Thoracic aorta (tissue), 2 donors: Measurements from ENCODE around the gene CDKAL1. TPM values are rescaled to one million over a fixed set of nuclear protein-coding genes. Genes with fewer than 3 reads are reported as not detected.

ENCODE experiments used
- ATAC-seq: fragments of 150-250 bp; one replicate; pipeline ENCODE4 v1.8.0; 2017; ENCODE audit warnings: low read depth; ENCODE audit not compliant: insufficient number of reproducible peaks, low FRiP score
- DNase-seq: peaks from one replicate; pipeline ENCODE4 v3.0.0-alpha.2; 2020; ENCODE audit warnings: low spot score
- H3K27ac ChIP-seq, 2 donors: fragments of 200-600 bp; sonication (generic); 1 replicate in 1 of 2; 2 replicates in 1 of 2; pipeline ENCODE4 v1.5.1; 2016; ENCODE audit warnings: mild to moderate bottlenecking in 2 of 2, moderate library complexity in 2 of 2
- H3K27me3 ChIP-seq: fragments of 200-600 bp; sonication (generic); replicated peaks from 2 replicates; pipeline ENCODE4 v1.6.0; 2016; ENCODE audit warnings: mild to moderate bottlenecking; ENCODE audit not compliant: insufficient read depth
- H3K36me3 ChIP-seq: fragments of 200-600 bp; sonication (generic); one replicate; pipeline ENCODE4 v1.5.1; 2016
- H3K4me1 ChIP-seq, 2 donors: fragments of 200-600 bp; sonication (generic); 1 replicate in 1 of 2; 2 replicates in 1 of 2; pipeline versions ENCODE4 v1.5.1 to v1.6.0; 2016; ENCODE audit warnings: low read depth in 2 of 2, mild to moderate bottlenecking in 1 of 2; ENCODE audit not compliant: control insufficient read depth in 1 of 2
- H3K4me3 ChIP-seq: fragments of 200-600 bp; sonication (generic); 2 replicates; pipeline ENCODE4 v1.5.1; 2016; ENCODE audit warnings: mild to moderate bottlenecking
- H3K9me3 ChIP-seq: fragments of 200-600 bp; sonication (generic); 2 replicates; pipeline ENCODE4 v1.5.1; 2016
- CTCF ChIP-seq: fragments of 200-600 bp; sonication (generic); IDR thresholded peaks from one replicate; pipeline ENCODE4 v1.5.1; 2019; ENCODE audit warnings: antibody characterized with exemption
- total RNA-seq, 2 donors: library from RNA; depleted of rRNA; stranded (reverse); fragments of >200 nt; gene quantifications; one replicate each; pipeline versions ENCODE4 v1.1.0 to v1.2.3, GENCODE V29; 2016

CDKAL1 gene
- total RNA-seq, 2 donors from 2014 or later, result 8.5 to 14.6 TPM

- TF ChIP-seq CTCF, result no peak
- Histone ChIP-seq H3K9me3 (no peaks in the 10 kb centered on the region), H3K27me3 (no peaks in the 10 kb centered on the region), H3K4me1 (peaks cover 6 to 14% of the 10 kb centered on the region in 2 donors), H3K27ac (no peak overlapping the region), H3K36me3 (no peaks in the 10 kb centered on the region), H3K4me3 (no peak overlapping the region)
- ATAC-seq, result no peak
- DNase-seq, result no peak
These were observed 85.8 kb downstream of the CDKAL1 start for GRCh38 chr6:20620043-20620442.

- no peaks in the 10 kb centered on the region for H3K9me3 ChIP-seq
- H3K27me3 ChIP-seq, result no peaks in the 10 kb centered on the region
- no peak for DNase-seq
- no peak for ATAC-seq
- H3K27ac ChIP-seq, result no peak overlapping the region
- peaks cover 6 to 14% of the 10 kb centered on the region in 2 donors for H3K4me1 ChIP-seq
- TF ChIP-seq CTCF, result no peak
- H3K4me3 ChIP-seq, result no peak overlapping the region
- H3K36me3 ChIP-seq, result no peaks in the 10 kb centered on the region
These were observed 89.5 kb downstream of the CDKAL1 start for GRCh38 chr6:20623761-20624160.

GRCh38 chr6:20626165-20626564 is 91.9 kb downstream of the CDKAL1 start:
- no peak for DNase-seq
- no peaks in the 10 kb centered on the region for H3K27me3 ChIP-seq
- no peak overlapping the region for H3K27ac ChIP-seq
- ATAC-seq, result no peak
- no peak for TF ChIP-seq CTCF
- H3K36me3 ChIP-seq, result no peaks in the 10 kb centered on the region
- no peak overlapping the region for H3K4me3 ChIP-seq
- peaks cover 6 to 17% of the 10 kb centered on the region in 2 donors for H3K4me1 ChIP-seq
- H3K9me3 ChIP-seq, result no peaks in the 10 kb centered on the region

GRCh38 chr6:20629509-20629908 is 95.3 kb downstream of the CDKAL1 start:
- H3K36me3 ChIP-seq, result no peaks in the 10 kb centered on the region
- ATAC-seq, result no peak
- TF ChIP-seq CTCF, result no peak

GRCh38 chr6:20630136-20630535 is 95.9 kb downstream of the CDKAL1 start:
- Histone ChIP-seq H3K4me1 (peaks cover 5 to 13% of the 10 kb centered on the region in 2 donors), H3K36me3 (no peaks in the 10 kb centered on the region), H3K9me3 (no peaks in the 10 kb centered on the region), H3K27ac (no peak overlapping the region), H3K4me3 (no peak overlapping the region), H3K27me3 (no peaks in the 10 kb centered on the region)
- DNase-seq (no peak), ATAC-seq (no peak)
- TF ChIP-seq CTCF, result no peak

More at GRCh38 chr6:20629509-20629908, 95.3 kb downstream of the CDKAL1 start:
- Histone ChIP-seq H3K4me3 (no peak overlapping the region), H3K27ac (no peak overlapping the region), H3K9me3 (no peaks in the 10 kb centered on the region), H3K27me3 (no peaks in the 10 kb centered on the region), H3K4me1 (peaks cover 5 to 13% of the 10 kb centered on the region in 2 donors)
- DNase-seq, result no peak
